GM12872 (cell line): ENCODE data around the gene KAZN.

Source experiments
- CTCF ChIP-seq: IDR thresholded peaks from 3 replicates; pipeline ENCODE4 v1.5.1; 2011; ENCODE audit warnings: low read depth, mild to moderate bottlenecking, low read length, moderate library complexity; ENCODE audit not compliant: insufficient read depth

KAZN gene

GRCh38 chr1:14968251-14968851, 369.9 kb downstream of the KAZN start:
- TF ChIP-seq CTCF, result no peak

DNA sequence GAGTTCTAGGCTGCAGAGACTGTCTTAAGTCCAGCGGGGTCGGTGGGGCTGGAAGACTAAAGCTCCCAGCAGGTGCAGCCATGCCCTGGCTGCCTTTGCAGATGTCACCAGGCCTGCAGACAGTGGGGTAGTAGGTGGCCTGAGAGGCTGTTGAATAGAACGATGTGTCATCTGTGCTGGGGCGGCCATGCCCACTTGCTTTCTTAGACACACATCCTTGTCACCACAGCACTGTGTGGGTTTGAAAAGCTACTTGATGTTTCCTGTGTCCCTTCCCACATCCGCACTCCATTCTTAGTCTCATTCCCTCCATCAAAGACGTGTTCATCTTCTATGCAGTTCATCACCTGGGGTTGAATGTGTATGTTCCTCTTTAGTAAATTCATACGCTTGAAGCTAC, 370.5 kb downstream of the KAZN start:
- TF ChIP-seq CTCF, result no peak

DNA sequence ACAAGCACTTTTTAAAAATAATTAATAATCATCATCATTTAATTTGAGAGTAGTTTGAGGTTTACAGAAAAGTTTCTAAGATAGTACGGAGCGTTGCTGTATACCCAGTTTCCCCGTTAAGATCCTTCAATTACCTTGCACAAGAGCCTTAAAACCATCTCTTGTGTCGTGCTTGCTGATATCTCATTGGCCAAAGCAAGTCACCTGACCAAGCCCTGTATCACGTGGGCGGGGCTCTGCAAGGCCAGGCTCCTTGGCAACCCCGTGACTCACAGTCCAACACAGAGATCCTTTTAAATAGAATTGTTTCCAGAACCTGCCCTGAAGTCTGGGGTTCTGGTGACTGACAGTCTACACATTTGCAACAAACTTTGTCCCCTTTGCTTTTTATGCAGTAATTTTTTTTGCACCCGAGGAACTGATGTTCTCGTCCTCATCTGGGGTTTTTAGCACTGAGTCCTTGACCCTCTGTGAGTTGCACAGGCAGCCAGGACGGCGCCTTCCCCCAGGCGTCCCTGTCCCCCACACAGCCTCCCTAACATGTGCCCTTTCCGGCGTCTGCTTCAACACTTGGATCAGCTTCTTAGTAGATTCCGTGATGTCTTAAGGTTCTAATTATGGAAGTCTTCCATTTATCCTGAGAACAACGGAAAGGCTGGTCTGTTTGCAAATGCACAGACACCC, 371.8 kb downstream of the KAZN start:
- no peak for TF ChIP-seq CTCF

DNA sequence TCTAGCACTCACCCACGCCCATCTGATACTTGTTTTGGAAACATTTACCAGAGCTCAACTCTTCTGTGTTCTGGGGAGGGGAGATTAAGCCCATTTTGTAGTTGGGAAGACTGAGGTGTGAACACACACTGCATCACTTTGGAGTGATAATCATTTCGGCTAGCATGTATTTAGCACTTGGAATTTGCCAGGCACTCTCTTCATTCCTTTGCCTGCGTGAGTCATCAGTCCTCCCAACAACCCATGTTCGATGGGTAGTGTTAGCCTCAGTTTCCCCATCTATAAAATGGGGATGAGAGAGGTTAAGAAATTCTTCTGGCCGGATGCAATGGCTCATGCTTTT, 372.3 kb downstream of the KAZN start:
- no peak for TF ChIP-seq CTCF

- TF ChIP-seq CTCF, result no peak
Measured at GRCh38 chr1:14971221-14971620, 372.7 kb downstream of the KAZN start.

DNA sequence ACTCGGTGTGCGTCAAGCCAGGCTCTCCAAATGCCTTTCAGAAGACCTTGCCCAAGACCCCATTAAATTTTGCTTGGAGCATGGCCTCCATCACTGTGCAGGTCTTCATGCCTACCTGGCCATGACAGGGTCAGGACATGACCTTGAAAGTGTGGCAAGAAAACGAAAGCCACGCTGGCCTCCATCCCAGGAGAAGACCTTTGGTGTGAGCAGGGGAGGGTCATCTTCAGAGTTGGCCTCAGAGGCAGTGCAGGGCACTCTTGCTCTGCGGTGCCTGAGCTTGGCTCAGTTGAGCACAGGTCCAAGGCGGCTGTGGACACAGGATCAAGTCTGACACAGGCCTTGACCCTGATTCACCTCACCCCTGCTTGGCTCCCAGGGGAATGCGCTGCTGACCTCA, 373.6 kb downstream of the KAZN start:
- TF ChIP-seq CTCF, result no peak

DNA sequence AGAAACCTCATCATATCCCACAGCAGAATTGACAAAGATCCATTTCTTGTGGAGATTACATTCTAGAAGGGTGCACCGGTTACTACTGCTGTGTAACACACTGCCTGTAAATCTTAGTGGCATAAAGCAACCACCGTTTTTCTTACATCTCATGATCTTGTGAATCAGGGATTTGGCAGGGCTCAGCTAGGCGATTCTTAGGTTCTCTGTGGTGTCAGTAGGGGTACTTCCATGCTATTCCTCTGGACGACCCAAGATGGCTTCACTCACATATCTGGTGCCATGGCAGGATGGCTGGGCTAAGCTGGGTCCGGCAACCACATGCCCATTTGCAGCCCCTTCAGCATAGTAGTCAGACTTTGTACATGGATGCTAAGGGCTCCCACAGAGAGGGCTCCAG, 375.3 kb downstream of the KAZN start:
- no peak for TF ChIP-seq CTCF
